Memory B cell (primary cell): ENCODE measurements around the gene FBXW11.

Experiments used
- ATAC-seq: fragments of 150-1000 bp; cut with Tn5 transposase; 2 replicates; pipeline ENCODE4 v1.10.0; 2021; ENCODE audit warnings: low read depth, mild to moderate bottlenecking, moderate library complexity
- DNase-seq, 2 donors: peaks; one replicate each; pipeline ENCODE4 v3.0.0; 2022; ENCODE audit warnings: low spot score in 2 of 2
- H3K27ac Mint-ChIP-seq: one replicate; pipeline ENCODE4 v1.8.0; 2022; ENCODE audit warnings: mild to moderate bottlenecking, moderate library complexity, mixed read lengths
- H3K27me3 Mint-ChIP-seq: one replicate; pipeline ENCODE4 v1.8.0; 2022; ENCODE audit warnings: mixed read lengths
- H3K36me3 Mint-ChIP-seq: one replicate; pipeline ENCODE4 v1.8.0; 2022; ENCODE audit warnings: mild to moderate bottlenecking, mixed read lengths
- H3K4me1 Mint-ChIP-seq: one replicate; pipeline ENCODE4 v1.8.0; 2022; ENCODE audit warnings: mixed read lengths
- H3K4me3 Mint-ChIP-seq: one replicate; pipeline ENCODE4 v1.8.0; 2022; ENCODE audit warnings: mild to moderate bottlenecking, moderate library complexity, mixed read lengths
- H3K9me3 Mint-ChIP-seq: one replicate; pipeline ENCODE4 v1.8.0; 2022; ENCODE audit warnings: mixed read lengths

FBXW11 gene

DNA sequence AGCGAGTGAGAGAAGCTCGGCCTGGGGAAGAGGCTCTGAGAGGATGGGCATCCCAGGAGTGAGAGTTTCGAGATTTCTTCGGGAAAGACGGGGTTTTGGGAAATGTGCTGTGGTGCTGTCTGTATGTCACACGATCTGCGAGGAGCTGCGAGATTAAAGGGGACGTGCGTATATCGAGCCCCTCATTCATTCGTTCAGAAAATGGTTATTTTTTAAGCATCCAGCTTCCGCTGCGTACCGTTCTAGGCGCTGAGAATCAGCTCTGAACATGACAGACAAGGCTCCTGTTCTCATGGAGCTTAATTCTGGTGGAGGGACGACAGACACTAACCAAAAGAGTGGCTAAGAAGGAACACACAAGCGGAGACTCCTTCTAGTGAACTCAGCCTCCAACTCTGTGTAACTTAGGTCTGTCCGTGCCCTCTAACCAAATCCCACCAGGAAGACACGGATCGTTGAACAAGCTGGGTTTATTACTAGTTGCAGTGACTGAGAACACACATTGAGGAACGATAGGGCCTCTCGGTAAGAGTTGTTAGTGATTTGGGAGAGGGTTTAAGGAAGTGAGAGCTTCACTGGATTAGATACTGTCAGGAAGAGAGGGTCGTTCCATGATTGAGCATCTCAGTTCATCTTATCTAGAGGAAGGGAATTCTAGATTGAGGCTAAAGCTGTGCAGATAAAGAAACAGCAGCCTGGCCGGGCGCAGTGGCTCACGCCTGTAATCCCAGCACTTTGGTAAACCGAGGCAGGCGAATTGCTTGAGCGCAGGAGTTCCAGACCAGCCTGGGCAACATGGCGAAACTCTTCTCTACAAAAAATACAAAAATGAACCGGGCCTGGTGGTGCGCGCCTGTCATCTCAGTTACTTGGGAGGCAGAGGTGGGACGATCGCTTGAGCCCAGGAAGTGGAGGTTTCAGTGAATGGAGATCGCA lies 1.0 kb upstream of the FBXW11 start:
- Mint-ChIP-seq H3K27me3 (no peaks in the 10 kb centered on the region), H3K4me3 (peak overlapping the region; percentile 92), H3K9me3 (no peaks in the 10 kb centered on the region), H3K4me1 (peaks cover 28% of the 10 kb centered on the region), H3K27ac (peak overlapping the region; percentile 98), H3K36me3 (no peaks in the 10 kb centered on the region)
- peak; percentile 0 for ATAC-seq
- DNase-seq = no peak

DNA sequence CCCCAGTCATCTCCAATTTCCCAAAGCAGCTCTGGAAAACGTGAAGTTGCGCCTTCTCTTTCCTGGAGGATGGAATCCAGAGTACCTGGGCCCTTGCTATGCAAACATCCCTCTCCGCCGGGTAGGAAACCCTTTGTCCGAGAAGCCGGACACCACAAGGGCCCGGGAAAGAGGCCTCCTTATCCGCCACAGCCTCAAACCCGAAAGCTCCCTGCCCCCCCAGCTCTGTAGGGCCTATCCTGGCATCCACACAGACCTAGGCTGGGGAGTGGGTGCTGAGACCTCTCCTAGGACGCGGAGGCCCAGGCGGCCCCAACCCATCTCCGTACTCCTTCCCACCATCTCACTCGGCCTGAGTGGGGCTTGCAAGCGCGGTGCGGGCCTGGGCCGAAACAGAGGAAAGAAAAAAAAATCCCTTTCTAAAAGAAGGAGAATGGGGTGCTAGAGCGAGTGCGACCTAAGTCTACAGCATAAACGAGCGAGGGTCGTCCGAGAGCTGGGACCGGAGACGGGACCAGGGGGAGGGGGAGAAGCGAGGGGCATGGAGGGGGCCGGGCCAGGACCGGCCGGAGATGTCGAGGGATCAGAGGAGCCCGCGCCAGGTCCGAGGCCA lies 624 bp downstream of the FBXW11 start:
- DNase-seq = peak; percentile 9 to 35
- peaks cover 3% of the 10 kb centered on the region for H3K36me3 Mint-ChIP-seq
- ATAC-seq = no peak
- peaks cover 43% of the 10 kb centered on the region for H3K4me1 Mint-ChIP-seq
- no peaks in the 10 kb centered on the region for H3K27me3 Mint-ChIP-seq
- H3K9me3 Mint-ChIP-seq = no peaks in the 10 kb centered on the region
- H3K4me3 Mint-ChIP-seq = peak overlapping the region; percentile 92
- peak overlapping the region; percentile 98 for H3K27ac Mint-ChIP-seq

DNA sequence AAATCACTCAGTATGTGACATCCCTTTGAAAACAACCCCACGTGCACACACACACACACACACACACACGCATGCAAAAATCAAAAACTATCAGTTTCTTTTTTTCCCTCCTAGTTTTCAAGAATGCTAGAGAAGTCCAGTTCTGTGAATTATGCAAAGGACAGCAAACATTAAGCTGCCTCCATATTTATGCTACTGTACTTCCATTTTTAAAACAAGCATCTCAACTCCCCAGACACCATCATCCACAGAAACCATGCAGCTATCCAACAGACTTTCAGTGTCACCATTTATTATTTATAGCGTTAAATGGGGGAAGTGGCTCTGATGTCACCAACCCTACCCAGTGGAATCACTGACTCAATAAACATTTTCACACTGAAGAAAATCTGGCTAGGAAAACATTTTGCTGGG lies 1.6 kb downstream of the FBXW11 start:
- H3K27ac Mint-ChIP-seq = peak overlapping the region; percentile 98
- H3K4me3 Mint-ChIP-seq = peak overlapping the region; percentile 92
- peaks cover 52% of the 10 kb centered on the region for H3K4me1 Mint-ChIP-seq
- ATAC-seq (no peak), DNase-seq (peak in 1 of 2 donors; percentile 16)
- H3K36me3 Mint-ChIP-seq = peaks cover 3% of the 10 kb centered on the region
- no peaks in the 10 kb centered on the region for H3K27me3 Mint-ChIP-seq
- no peaks in the 10 kb centered on the region for H3K9me3 Mint-ChIP-seq

DNA sequence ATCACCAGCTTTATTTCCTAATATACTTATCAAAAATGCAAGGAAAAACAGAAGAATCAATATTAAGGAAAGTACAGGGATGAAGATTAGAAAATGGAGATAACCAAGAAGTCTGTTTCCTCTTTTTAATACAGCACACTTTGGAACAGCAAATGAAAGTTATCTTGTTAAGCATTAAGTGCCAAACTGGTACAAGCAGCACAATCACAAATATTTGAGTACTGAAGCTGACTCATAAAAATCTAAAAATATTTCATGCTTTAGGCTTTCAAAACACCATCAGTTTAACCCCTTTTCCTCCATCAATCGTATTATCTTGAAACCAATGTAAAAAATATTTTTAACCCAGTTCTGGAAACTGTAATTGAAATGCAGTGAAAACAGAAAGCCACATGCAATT lies 2.7 kb downstream of the FBXW11 start:
- DNase-seq (no peak), ATAC-seq (no peak)
- no peak overlapping the region for H3K4me3 Mint-ChIP-seq
- no peaks in the 10 kb centered on the region for H3K9me3 Mint-ChIP-seq
- no peaks in the 10 kb centered on the region for H3K27me3 Mint-ChIP-seq
- peaks cover 54% of the 10 kb centered on the region for H3K4me1 Mint-ChIP-seq
- H3K36me3 Mint-ChIP-seq = peaks cover 3% of the 10 kb centered on the region
- H3K27ac Mint-ChIP-seq = peak overlapping the region; percentile 36

DNA sequence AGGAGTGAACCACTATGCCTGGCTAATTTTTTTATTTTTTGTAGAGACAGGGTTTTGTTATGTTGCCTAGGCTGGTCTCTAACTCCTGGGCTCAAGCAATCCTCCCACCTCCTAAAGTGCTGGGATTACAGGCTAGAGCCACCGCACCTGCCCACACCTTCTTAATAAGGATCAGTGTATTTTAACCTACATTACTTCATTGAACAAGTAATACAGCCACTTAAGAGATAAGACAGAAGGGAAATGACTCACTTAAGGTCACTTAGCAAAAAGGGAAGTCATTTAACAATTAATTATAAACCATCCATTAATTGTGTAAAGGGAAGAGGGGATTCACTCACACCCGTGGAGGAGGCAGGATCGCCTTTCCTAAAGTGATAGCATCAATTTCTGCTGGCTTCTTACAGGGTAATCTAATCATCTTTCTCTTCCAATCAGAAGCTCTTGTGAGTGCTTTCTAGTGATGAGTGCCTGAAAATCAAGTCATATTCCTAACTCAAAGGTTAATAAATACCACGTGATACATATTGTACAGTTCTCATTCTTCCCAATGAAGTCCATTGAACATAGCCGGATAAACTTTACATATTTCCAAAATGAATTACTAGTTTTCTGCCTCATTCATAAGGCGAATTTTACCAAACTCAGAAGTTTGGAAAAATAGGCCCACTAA lies 3.5 kb downstream of the FBXW11 start:
- DNase-seq (no peak), ATAC-seq (no peak)
- Mint-ChIP-seq H3K27ac (peak overlapping the region; percentile 36), H3K9me3 (no peaks in the 10 kb centered on the region), H3K4me3 (no peak overlapping the region), H3K4me1 (peaks cover 55% of the 10 kb centered on the region), H3K27me3 (no peaks in the 10 kb centered on the region), H3K36me3 (peaks cover 3% of the 10 kb centered on the region)

DNA sequence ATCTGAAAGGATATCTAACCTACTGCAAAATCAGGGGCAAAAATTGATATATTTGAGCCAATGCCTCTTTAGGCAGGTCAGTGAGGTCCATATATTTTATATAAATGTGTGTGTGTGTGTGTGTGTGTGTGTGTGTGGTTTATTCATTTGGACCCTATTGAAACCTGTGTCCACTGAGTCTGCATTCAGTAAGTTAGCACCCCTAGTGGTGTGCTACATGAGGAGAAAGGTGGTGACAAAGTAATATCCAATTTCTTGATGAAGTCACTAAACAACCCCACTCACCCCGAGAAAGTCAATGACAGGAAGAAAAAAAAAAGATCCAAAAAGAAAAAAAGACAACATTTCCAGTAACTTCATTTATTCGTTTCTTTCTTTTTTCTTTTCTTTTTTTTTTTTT lies 4.1 kb downstream of the FBXW11 start:
- Mint-ChIP-seq H3K27ac (no peak overlapping the region), H3K9me3 (no peaks in the 10 kb centered on the region), H3K4me1 (peaks cover 55% of the 10 kb centered on the region), H3K4me3 (no peak overlapping the region), H3K27me3 (no peaks in the 10 kb centered on the region), H3K36me3 (peaks cover 3% of the 10 kb centered on the region)
- ATAC-seq = no peak
- no peak for DNase-seq

DNA sequence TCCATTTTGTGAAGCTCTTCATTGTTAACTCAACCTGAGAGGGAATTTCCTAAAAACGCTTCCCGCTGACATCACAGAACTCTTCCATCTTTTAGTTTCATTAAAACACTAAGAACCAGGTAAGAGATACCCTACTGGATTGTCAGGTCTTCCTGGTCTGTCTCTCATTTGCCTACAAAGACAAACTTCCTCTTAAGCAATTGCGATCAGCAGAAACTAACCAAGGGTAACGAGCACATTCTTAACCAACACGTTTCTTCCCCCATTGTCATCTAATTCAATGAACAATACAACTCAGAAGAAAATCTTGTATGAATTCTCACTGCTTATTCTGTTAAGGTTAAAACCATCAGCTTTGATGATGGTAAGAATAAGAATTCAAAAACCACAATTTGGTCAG lies 6.6 kb downstream of the FBXW11 start:
- H3K27me3 Mint-ChIP-seq = no peaks in the 10 kb centered on the region
- H3K9me3 Mint-ChIP-seq = no peaks in the 10 kb centered on the region
- H3K27ac Mint-ChIP-seq = peak overlapping the region; percentile 94
- ATAC-seq = peak; percentile 96
- H3K4me3 Mint-ChIP-seq = peak overlapping the region; percentile 64
- H3K36me3 Mint-ChIP-seq = peaks cover 11% of the 10 kb centered on the region
- H3K4me1 Mint-ChIP-seq = peaks cover 60% of the 10 kb centered on the region
- DNase-seq = peak in 1 of 2 donors; percentile 50

DNA sequence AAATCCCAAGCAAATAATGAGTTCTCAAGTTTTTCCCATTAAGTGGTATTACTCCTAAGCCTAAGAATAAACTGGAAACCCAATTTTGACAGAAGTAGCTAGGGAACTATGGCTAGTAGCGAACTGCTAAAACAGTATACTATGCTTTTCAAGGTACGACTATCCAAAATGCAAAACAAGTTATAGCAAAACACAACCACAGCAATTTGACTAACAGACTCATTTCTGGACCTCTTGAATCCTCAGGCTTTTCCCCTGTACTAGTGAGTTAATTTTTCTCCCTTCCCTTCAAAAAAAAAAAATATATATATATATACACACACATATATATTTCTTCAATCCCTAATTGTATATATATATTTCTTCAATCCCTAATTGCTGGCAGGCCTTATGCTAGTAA lies 7.3 kb downstream of the FBXW11 start:
- ATAC-seq = no peak
- no peaks in the 10 kb centered on the region for H3K27me3 Mint-ChIP-seq
- H3K4me1 Mint-ChIP-seq = peaks cover 59% of the 10 kb centered on the region
- H3K36me3 Mint-ChIP-seq = peaks cover 11% of the 10 kb centered on the region
- DNase-seq = no peak
- peak overlapping the region; percentile 94 for H3K27ac Mint-ChIP-seq
- no peak overlapping the region for H3K4me3 Mint-ChIP-seq
- H3K9me3 Mint-ChIP-seq = no peaks in the 10 kb centered on the region

DNA sequence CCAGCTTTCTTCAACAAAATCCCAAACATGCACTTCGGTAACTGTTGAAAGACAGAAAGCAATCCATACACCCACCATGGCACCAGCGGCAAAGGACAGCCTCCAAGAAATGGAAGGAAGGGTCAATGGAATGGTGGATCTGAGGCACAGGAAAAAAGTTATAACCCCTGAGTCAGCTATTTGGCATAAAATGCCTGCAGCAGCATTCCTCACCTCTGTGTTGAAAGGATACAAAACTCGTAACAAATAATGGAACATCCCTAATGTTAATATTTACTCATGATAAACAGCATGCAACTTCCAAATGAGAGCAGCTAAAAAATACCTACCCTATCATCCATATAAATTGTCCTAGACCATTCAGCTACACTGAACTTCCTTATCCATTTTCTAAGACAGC lies 9.4 kb downstream of the FBXW11 start:
- Mint-ChIP-seq H3K9me3 (no peaks in the 10 kb centered on the region), H3K36me3 (peaks cover 16% of the 10 kb centered on the region), H3K27me3 (no peaks in the 10 kb centered on the region), H3K4me1 (peaks cover 58% of the 10 kb centered on the region), H3K4me3 (no peak overlapping the region), H3K27ac (no peak overlapping the region)
- no peak for ATAC-seq
- DNase-seq = no peak

DNA sequence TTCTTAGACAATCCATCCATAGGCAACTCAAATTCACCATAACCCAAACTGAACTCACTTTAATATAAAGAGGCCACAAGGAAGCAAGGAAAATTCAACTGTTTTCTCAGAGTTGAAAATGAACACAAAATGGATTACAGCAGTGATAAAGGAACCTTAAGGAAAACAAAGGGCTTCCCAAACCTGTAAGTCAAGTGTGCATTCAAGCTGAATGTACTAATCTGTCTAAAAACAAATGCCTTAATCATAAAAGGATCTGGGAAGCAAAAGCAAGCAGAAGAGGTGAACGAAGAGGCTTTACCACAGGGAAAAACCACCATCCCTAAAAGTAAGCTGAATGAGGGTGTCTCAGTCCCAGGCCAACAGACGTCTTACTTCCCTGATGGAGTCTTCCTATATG lies 13.6 kb downstream of the FBXW11 start:
- no peak for ATAC-seq
- Mint-ChIP-seq H3K9me3 (no peaks in the 10 kb centered on the region), H3K4me1 (peaks cover 48% of the 10 kb centered on the region), H3K4me3 (no peak overlapping the region), H3K27me3 (no peaks in the 10 kb centered on the region), H3K27ac (no peak overlapping the region), H3K36me3 (peaks cover 25% of the 10 kb centered on the region)
- DNase-seq = no peak

DNA sequence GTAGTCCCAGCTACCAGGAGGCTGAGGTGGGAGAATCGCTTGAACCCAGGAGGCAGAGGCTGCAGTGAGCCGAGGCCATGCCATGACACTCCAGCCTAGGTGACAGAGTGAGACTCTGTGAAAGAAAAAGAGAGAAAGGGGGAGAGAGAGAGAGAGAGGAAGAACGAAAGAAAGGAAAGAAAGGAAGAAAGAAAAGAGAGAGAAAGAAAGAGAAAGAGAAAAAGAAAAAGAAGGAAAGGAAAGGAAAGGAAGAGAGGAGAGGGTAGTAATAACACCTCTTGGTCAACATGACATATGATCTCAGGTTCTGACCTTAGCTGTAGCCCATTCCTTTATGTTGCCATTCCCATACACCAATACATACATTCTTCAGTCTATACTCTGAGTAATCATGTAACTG lies 14.1 kb downstream of the FBXW11 start:
- H3K36me3 Mint-ChIP-seq = peaks cover 27% of the 10 kb centered on the region
- H3K4me3 Mint-ChIP-seq = no peak overlapping the region
- no peak for DNase-seq
- no peaks in the 10 kb centered on the region for H3K27me3 Mint-ChIP-seq
- H3K9me3 Mint-ChIP-seq = no peaks in the 10 kb centered on the region
- no peak overlapping the region for H3K27ac Mint-ChIP-seq
- H3K4me1 Mint-ChIP-seq = peaks cover 46% of the 10 kb centered on the region
- ATAC-seq = no peak

DNA sequence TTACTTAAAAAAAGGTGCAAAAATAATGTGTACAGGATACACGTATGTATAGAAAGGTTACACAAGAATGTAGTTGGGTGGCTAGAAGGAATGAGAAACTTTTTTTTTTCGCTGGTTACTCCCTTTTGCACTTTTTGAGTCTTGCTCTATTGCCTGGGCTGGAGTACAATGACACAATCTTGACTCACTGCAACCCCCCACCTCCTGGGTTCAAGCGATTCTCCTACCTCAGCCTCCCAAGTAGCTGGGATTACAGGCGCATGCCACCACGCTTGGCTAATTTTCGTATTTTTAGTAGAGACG lies 15.8 kb downstream of the FBXW11 start:
- H3K36me3 Mint-ChIP-seq = peaks cover 25% of the 10 kb centered on the region
- DNase-seq = no peak
- no peaks in the 10 kb centered on the region for H3K9me3 Mint-ChIP-seq

DNA sequence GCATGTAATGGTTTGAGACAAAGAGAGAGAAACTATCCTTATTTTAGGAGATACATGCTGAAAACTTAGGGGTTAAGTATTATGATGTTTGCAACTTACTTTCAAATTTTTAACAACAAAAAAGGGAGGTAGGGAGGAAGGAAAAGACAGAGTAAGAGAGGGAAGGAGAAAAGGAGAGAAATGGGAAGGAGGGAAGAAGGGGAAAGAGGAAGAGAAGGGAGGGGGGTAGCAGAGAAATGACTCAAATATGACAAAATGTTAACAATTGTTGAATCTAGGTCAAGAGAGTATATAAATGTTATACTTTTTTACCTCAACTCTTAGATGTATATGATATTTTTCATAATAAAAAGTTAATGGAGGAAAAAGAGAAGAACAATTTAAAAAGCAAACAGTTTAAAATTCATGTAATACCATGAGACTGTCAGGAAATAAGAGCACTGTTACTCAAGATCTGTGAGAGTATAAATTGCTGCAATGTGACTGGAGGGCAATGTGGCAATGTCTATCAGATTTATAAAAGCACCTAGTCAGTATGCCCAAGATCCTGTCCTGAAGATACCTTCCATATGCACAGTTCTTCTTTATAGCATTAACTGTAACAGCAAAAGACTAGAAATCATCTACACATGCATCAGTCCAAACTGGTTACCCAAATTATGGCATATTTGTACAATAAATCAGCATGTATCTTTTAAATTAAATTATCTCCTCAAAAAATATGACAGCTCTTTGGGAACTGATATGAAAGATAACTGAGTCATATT lies 16.3 kb downstream of the FBXW11 start:
- Mint-ChIP-seq H3K27me3 (no peaks in the 10 kb centered on the region), H3K27ac (peak overlapping the region; percentile 8), H3K36me3 (peaks cover 25% of the 10 kb centered on the region), H3K9me3 (peaks cover under 1% of the 10 kb centered on the region), H3K4me3 (peak overlapping the region; percentile 3), H3K4me1 (peaks cover 41% of the 10 kb centered on the region)
- no peak for ATAC-seq
- no peak for DNase-seq

More for the DNA sequence above, 15.8 kb downstream of the FBXW11 start:
- ATAC-seq = no peak
- no peak overlapping the region for H3K4me3 Mint-ChIP-seq
- no peaks in the 10 kb centered on the region for H3K27me3 Mint-ChIP-seq
- H3K27ac Mint-ChIP-seq = no peak overlapping the region
- peaks cover 43% of the 10 kb centered on the region for H3K4me1 Mint-ChIP-seq

DNA sequence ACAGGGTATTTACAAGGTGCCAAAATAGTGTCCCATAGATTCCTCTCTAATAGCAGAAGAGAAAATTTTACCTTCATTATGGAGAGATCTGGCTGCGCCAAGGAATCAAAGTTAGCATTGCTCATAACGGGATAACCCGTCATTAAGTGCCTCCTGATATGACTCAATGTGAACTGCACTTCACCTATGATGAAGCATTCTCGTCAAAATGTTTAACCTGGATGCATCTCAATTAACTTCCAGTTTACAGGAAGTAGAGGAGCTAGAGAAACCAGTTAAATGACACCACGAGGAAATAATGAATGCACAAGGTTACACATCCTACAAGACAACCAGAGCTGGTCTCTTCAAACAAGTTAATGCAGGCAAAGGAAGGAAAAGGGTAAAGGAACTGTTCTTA lies 17.2 kb downstream of the FBXW11 start:
- H3K9me3 Mint-ChIP-seq = peaks cover 2% of the 10 kb centered on the region
- no peak for DNase-seq
- no peaks in the 10 kb centered on the region for H3K27me3 Mint-ChIP-seq
- H3K4me1 Mint-ChIP-seq = peaks cover 43% of the 10 kb centered on the region
- no peak for ATAC-seq
- peak overlapping the region; percentile 27 for H3K4me3 Mint-ChIP-seq
- H3K36me3 Mint-ChIP-seq = peaks cover 27% of the 10 kb centered on the region
- no peak overlapping the region for H3K27ac Mint-ChIP-seq
